Measurements from ENCODE around the gene IL17RC.

DNA sequence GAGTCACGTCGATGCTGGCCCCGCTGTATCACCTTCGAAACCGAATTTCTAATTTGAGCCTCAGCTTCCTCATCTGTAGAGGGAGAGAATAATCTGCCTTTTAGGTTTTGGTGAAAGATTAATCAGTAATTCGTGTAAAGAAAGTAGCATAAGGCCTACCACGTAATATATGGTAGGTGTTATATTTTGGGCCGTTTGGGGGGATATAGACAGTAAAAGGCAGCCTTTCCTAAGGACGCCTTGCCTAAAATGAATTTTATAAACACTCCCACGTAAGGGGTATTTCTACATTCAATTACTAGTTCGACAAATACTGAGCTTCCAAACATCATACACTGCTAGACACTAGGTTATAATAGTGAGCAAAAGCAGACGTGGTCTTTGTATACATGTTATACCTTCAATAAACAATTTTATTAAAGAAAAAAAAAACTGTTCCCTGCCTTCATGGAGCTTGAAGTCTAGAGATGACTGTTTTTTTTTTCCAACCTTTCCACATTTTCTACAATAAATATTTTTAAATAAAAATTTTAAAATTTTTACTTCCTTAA is 25.8 kb upstream of the IL17RC start:
- TF ChIP-seq CTCF (IDR thresholded peaks at IDR 0.05): no peak
- TF ChIP-seq POLR2A (IDR thresholded peaks at IDR 0.05): no peak

All from right lobe of liver (tissue), 4 donors.